ENCODE results near the gene ELF1. TPM values are rescaled to one million over a fixed set of nuclear protein-coding genes. Genes with fewer than 3 reads are reported as not detected.

ELF1 gene
- total and polyA plus RNA-seq, 2 of the 8 experiments (the other 6 are each of a cell fraction or from before 2014, with no cell fraction given) = 5.6 to 18.2 TPM

DNA sequence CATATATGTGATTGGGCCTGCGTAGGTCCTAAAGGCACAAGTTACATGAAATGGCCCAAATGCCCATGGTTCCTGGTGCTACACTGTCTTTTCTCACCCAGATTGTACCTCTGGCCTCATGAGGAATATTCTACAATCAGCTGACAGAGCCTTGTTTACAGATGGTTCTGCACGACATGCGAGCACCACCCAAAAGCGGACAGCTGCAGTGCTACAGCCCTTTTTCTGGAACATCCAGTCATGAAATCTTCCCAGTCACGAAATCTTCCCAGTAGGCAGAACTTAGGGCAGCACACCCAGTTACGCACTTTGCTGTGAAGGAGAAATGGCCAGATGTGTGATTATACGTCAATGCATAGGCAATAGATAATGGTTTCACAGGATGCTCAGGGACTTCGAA lies 7.7 kb upstream of the ELF1 start:
- Histone ChIP-seq H2BK120ac (replicated peaks; ENCODE audit: low read depth, low read length) (no peak overlapping the region), H3K79me1 (ENCODE audit: low read depth, low read length) (no peaks in the 10 kb centered on the region), H3K4me2 (ENCODE audit: insufficient read depth in 1 of 2, low read depth in 2 of 2, low read length in 2 of 2) (no peak overlapping the region), H3K9me3 (ENCODE audit: insufficient read depth in 2 of 2, low read depth in 1 of 2, low read length in 1 of 2) (no peaks in the 10 kb centered on the region), H2BK5ac (ENCODE audit: low read depth, low read length) (no peak overlapping the region), H4K8ac (ENCODE audit: extremely low read depth, insufficient read depth, low read length) (no peak overlapping the region), H2BK12ac (ENCODE audit: low read depth, low read length) (no peak overlapping the region), H3K4ac (replicated peaks; ENCODE audit: insufficient read length, low read depth, low read length) (no peak overlapping the region), H2AFZ (ENCODE audit: low read length) (no peak overlapping the region), H2AK5ac (ENCODE audit: low read depth, low read length) (no peak overlapping the region), H3K23me2 (ENCODE audit: low read depth, low read length) (no peaks in the 10 kb centered on the region), H3K4me3 (ENCODE audit: extremely low read depth in 1 of 4, insufficient read depth in 2 of 4, low read depth in 3 of 4, low read length in 4 of 4) (no peak overlapping the region), H3K56ac (replicated peaks; ENCODE audit: insufficient read length, low read depth, low read length) (no peak overlapping the region), H3K27ac (ENCODE audit: low read depth, low read length) (no peak overlapping the region), H3K9ac (replicated peaks in 1 of 4; ENCODE audit: extremely low read depth in 1 of 4, low read depth in 3 of 4, low read length in 3 of 4) (no peak overlapping the region), H3K18ac (ENCODE audit: extremely low read depth, low read length) (no peak overlapping the region), H4K91ac (replicated peaks; ENCODE audit: insufficient read length, low read length) (no peak overlapping the region), H3K36me3 (ENCODE audit: control insufficient read depth in 2 of 4, insufficient read depth in 4 of 4, low read length in 3 of 4) (no peaks in the 10 kb centered on the region), H2BK15ac (ENCODE audit: low read length) (no peak overlapping the region), H3K27me3 (replicated peaks in 1 of 4; ENCODE audit: control insufficient read depth in 3 of 4, extremely low read depth in 1 of 4, insufficient read depth in 3 of 4, low read length in 3 of 4) (no peaks in the 10 kb centered on the region), H3K23ac (ENCODE audit: insufficient read length) (no peak overlapping the region), H2BK20ac (ENCODE audit: low read length) (no peak overlapping the region), H4K20me1 (replicated peaks in 1 of 2; ENCODE audit: control insufficient read depth in 1 of 2, insufficient read depth in 2 of 2, low read length in 2 of 2) (no peaks in the 10 kb centered on the region), H3K4me1 (replicated peaks in 1 of 4; ENCODE audit: control insufficient read depth in 3 of 4, insufficient read depth in 4 of 4, low read length in 3 of 4) (no peaks in the 10 kb centered on the region; a peak in 1 of 7 replicates), H3K79me2 (ENCODE audit: control insufficient read depth in 1 of 2, insufficient read depth in 2 of 2, low read length in 2 of 2) (peaks cover 0 to 2% of the 10 kb centered on the region in 2 experiments; a peak in 1 of 4 replicates), H4K5ac (ENCODE audit: insufficient read length, low read depth, low read length) (no peak overlapping the region), H3K14ac (ENCODE audit: insufficient read length) (no peak overlapping the region)
- WGBS, 2 experiments (ENCODE audit: extremely low coverage in 1 of 2, insufficient coverage in 1 of 2, insufficient read length in 1 of 2, insufficient replicate concordance in 2 of 2, low coverage in 1 of 2, low lambda C conversion rate in 2 of 2, missing lambda C conversion rate in 1 of 2) = 87% methylated on average over 8 of the region's 8 CpGs; no CpG with 5 or more reads in 1 of the 2 experiments
- CTCF ChIA-PET (ENCODE audit: partially characterized antibody) = interaction anchor here (1.1 to 3.6 kb wide), 4 partner anchors 27 to 249 kb away, joined by 3 to 14 read pairs (median 4); no protein-coding TSS in a partner anchor
- TF ChIP-seq SP4 (IDR thresholded peaks at IDR 0.05; ENCODE audit: low read length) (no peak), SIRT6 (IDR thresholded peaks at IDR 0.05; ENCODE audit: low read length) (no peak), BCL11A (IDR thresholded peaks at IDR 0.05; ENCODE audit: low read depth in 2 of 2, low read length in 2 of 2) (no peak), FOSL1 (IDR thresholded peaks at IDR 0.05; ENCODE audit: insufficient read depth, low read depth, low read length) (no peak), SIN3A (conservative IDR thresholded peaks at IDR 0.05 in 1 of 2, IDR thresholded peaks at IDR 0.05 in 1 of 2; ENCODE audit: low read depth in 1 of 2, low read length in 2 of 2) (no peak), JUN (IDR thresholded peaks at IDR 0.05; ENCODE audit: low read depth, low read length) (no peak), GABPA (IDR thresholded peaks at IDR 0.05; ENCODE audit: borderline replicate concordance, insufficient read depth, low read length) (no peak), NANOG (IDR thresholded peaks at IDR 0.05; ENCODE audit: insufficient read depth, low read depth, low read length, poor library complexity, severe bottlenecking) (no peak)
- DNase-seq (ENCODE audit: low read depth in 1 of 2, low spot score in 2 of 2) (no peak), FAIRE-seq (no peak)
- POLR2A ChIA-PET (ENCODE audit: partially characterized antibody) = no interaction called here
